Measurements from ENCODE around the gene MCM7. TPM values are rescaled to one million over a fixed set of nuclear protein-coding genes. Genes with fewer than 3 reads are reported as not detected.

MCM7 gene
- polyA plus RNA-seq, 4 donors: 35.8 to 87.8 (median 63.3) TPM

GRCh38 chr7:100088621-100089457, 12.4 kb downstream of the MCM7 start, which contains the start of gene COPS6:
Gene COPS6, plus strand, starts transcription at chr7:100088969. Its CDS starts 22 bp downstream, at chr7:100088991.
- H3K4me1 ChIP-seq (ENCODE audit: control insufficient read depth in 3 of 3, insufficient read depth in 2 of 3, low read depth in 1 of 3, low read length in 2 of 3): peaks cover 0 to 15% (median 0%) of the 10 kb centered on the region in 3 donors
- peaks cover 4 to 33% (median 17%) of the 10 kb centered on the region in 3 donors for H3K36me3 ChIP-seq (ENCODE audit: control insufficient read depth in 3 of 3, insufficient read depth in 2 of 3, low read depth in 1 of 3, low read length in 3 of 3)
- peak within 1 kb of the TSS; percentile 47 to 99 (median 91) for H3K4me3 ChIP-seq (ENCODE audit: low read depth in 1 of 3, low read length in 3 of 3)
- H3K27me3 ChIP-seq (ENCODE audit: control insufficient read depth in 3 of 3, insufficient read depth in 3 of 3, low read length in 3 of 3): no peaks in the 10 kb centered on the region
- peak within 1 kb of the TSS; percentile 67 to 89 (median 74) for H3K27ac ChIP-seq (ENCODE audit: low read depth in 1 of 3, low read length in 2 of 3)
- FAIRE-seq (no peak), DNase-seq (peak; percentile 78 to 94)
- no peaks in the 10 kb centered on the region for H3K9me3 ChIP-seq (ENCODE audit: control insufficient read depth in 2 of 2, insufficient read depth in 1 of 2, low read depth in 1 of 2, low read length in 1 of 2)
- WGBS, 3 donors: 0% methylated on average over 49 to 68 of the region's 68 CpGs

GRCh38 chr7:100088095-100088620, 13.0 kb downstream of the MCM7 start:
- WGBS, 3 donors: 71 to 78% (median 74%) methylated on average over 11 of the region's 11 CpGs
- H3K4me3 ChIP-seq (ENCODE audit: low read depth in 1 of 3, low read length in 3 of 3): peak overlapping the region; percentile 47 to 99 (median 91)
- H3K27ac ChIP-seq (ENCODE audit: low read depth in 1 of 3, low read length in 2 of 3): peak overlapping the region; percentile 67 to 89 (median 74)
- FAIRE-seq: no peak
- peaks cover 4 to 27% (median 12%) of the 10 kb centered on the region in 3 donors for H3K36me3 ChIP-seq (ENCODE audit: control insufficient read depth in 3 of 3, insufficient read depth in 2 of 3, low read depth in 1 of 3, low read length in 3 of 3)
- no peaks in the 10 kb centered on the region for H3K27me3 ChIP-seq (ENCODE audit: control insufficient read depth in 3 of 3, insufficient read depth in 3 of 3, low read length in 3 of 3)
- no peaks in the 10 kb centered on the region for H3K9me3 ChIP-seq (ENCODE audit: control insufficient read depth in 2 of 2, insufficient read depth in 1 of 2, low read depth in 1 of 2, low read length in 1 of 2)
- peaks cover 0 to 15% (median 0%) of the 10 kb centered on the region in 3 donors for H3K4me1 ChIP-seq (ENCODE audit: control insufficient read depth in 3 of 3, insufficient read depth in 2 of 3, low read depth in 1 of 3, low read length in 2 of 3)
- no peak for DNase-seq

GRCh38 chr7:100087055-100087750, 14.0 kb downstream of the MCM7 start:
- peaks cover 0 to 18% (median 0%) of the 10 kb centered on the region in 3 donors for H3K4me1 ChIP-seq (ENCODE audit: control insufficient read depth in 3 of 3, insufficient read depth in 2 of 3, low read depth in 1 of 3, low read length in 2 of 3)
- no peak for DNase-seq
- H3K4me3 ChIP-seq (ENCODE audit: low read depth in 1 of 3, low read length in 3 of 3): no peak overlapping the region
- 78 to 89% (median 87%) methylated on average over 10 of the region's 10 CpGs for WGBS, 3 donors
- peaks cover 4 to 17% (median 4%) of the 10 kb centered on the region in 3 donors for H3K36me3 ChIP-seq (ENCODE audit: control insufficient read depth in 3 of 3, insufficient read depth in 2 of 3, low read depth in 1 of 3, low read length in 3 of 3)
- H3K27ac ChIP-seq (ENCODE audit: low read depth in 1 of 3, low read length in 2 of 3): peak overlapping the region in 2 of 3 donors; percentile 49 to 89
- H3K9me3 ChIP-seq (ENCODE audit: control insufficient read depth in 2 of 2, insufficient read depth in 1 of 2, low read depth in 1 of 2, low read length in 1 of 2): no peaks in the 10 kb centered on the region
- FAIRE-seq: no peak
- no peaks in the 10 kb centered on the region for H3K27me3 ChIP-seq (ENCODE audit: control insufficient read depth in 3 of 3, insufficient read depth in 3 of 3, low read length in 3 of 3)

GRCh38 chr7:100085515-100085914, 15.7 kb downstream of the MCM7 start:
- Histone ChIP-seq H3K27me3 (ENCODE audit: control insufficient read depth in 3 of 3, insufficient read depth in 3 of 3, low read length in 3 of 3) (no peaks in the 10 kb centered on the region), H3K4me3 (ENCODE audit: low read depth in 1 of 3, low read length in 3 of 3) (no peak overlapping the region), H3K36me3 (ENCODE audit: control insufficient read depth in 3 of 3, insufficient read depth in 2 of 3, low read depth in 1 of 3, low read length in 3 of 3) (peaks cover 0 to 6% (median 0%) of the 10 kb centered on the region in 3 donors), H3K4me1 (ENCODE audit: control insufficient read depth in 3 of 3, insufficient read depth in 2 of 3, low read depth in 1 of 3, low read length in 2 of 3) (peaks cover 0 to 23% (median 0%) of the 10 kb centered on the region in 3 donors), H3K9me3 (ENCODE audit: control insufficient read depth in 2 of 2, insufficient read depth in 1 of 2, low read depth in 1 of 2, low read length in 1 of 2) (no peaks in the 10 kb centered on the region), H3K27ac (ENCODE audit: low read depth in 1 of 3, low read length in 2 of 3) (no peak overlapping the region)
- no peak for FAIRE-seq
- WGBS, 3 donors: 50 to 65% (median 64%) methylated on average over 3 of the region's 3 CpGs
- DNase-seq: no peak

- Histone ChIP-seq H3K27ac (ENCODE audit: low read depth in 1 of 3, low read length in 2 of 3) (peak overlapping the region in 1 of 3 donors; percentile 83), H3K36me3 (ENCODE audit: control insufficient read depth in 3 of 3, insufficient read depth in 2 of 3, low read depth in 1 of 3, low read length in 3 of 3) (peaks cover 0 to 20% (median 0%) of the 10 kb centered on the region in 3 donors), H3K27me3 (ENCODE audit: control insufficient read depth in 3 of 3, insufficient read depth in 3 of 3, low read length in 3 of 3) (no peaks in the 10 kb centered on the region), H3K4me3 (ENCODE audit: low read depth in 1 of 3, low read length in 3 of 3) (no peak overlapping the region), H3K4me1 (ENCODE audit: control insufficient read depth in 3 of 3, insufficient read depth in 2 of 3, low read depth in 1 of 3, low read length in 2 of 3) (peaks cover 0 to 33% (median 2%) of the 10 kb centered on the region in 3 donors), H3K9me3 (ENCODE audit: control insufficient read depth in 2 of 2, insufficient read depth in 1 of 2, low read depth in 1 of 2, low read length in 1 of 2) (no peaks in the 10 kb centered on the region)
- DNase-seq (no peak), FAIRE-seq (no peak)
- 52 to 63% (median 60%) methylated on average over 4 of the region's 4 CpGs for WGBS, 3 donors
These were observed 18.2 kb downstream of the MCM7 start for GRCh38 chr7:100082978-100083377.

- H3K4me1 ChIP-seq (ENCODE audit: control insufficient read depth in 3 of 3, insufficient read depth in 2 of 3, low read depth in 1 of 3, low read length in 2 of 3): peaks cover 0 to 43% (median 2%) of the 10 kb centered on the region in 3 donors
- H3K36me3 ChIP-seq (ENCODE audit: control insufficient read depth in 3 of 3, insufficient read depth in 2 of 3, low read depth in 1 of 3, low read length in 3 of 3): peaks cover 0 to 33% (median 1%) of the 10 kb centered on the region in 3 donors
- 0 to 2% (median 1%) methylated on average over 53 to 55 of the region's 55 CpGs for WGBS, 3 donors
- peak within 1 kb of the TSS; percentile 74 to 95 (median 89) for H3K4me3 ChIP-seq (ENCODE audit: low read depth in 1 of 3, low read length in 3 of 3)
- H3K27ac ChIP-seq (ENCODE audit: low read depth in 1 of 3, low read length in 2 of 3): peak within 1 kb of the TSS; percentile 90 to 92 (median 91)
- no peak for FAIRE-seq
- peak; percentile 99 for DNase-seq
- no peaks in the 10 kb centered on the region for H3K27me3 ChIP-seq (ENCODE audit: control insufficient read depth in 3 of 3, insufficient read depth in 3 of 3, low read length in 3 of 3)
- H3K9me3 ChIP-seq (ENCODE audit: control insufficient read depth in 2 of 2, insufficient read depth in 1 of 2, low read depth in 1 of 2, low read length in 1 of 2): no peaks in the 10 kb centered on the region
These were observed 19.6 kb downstream of the MCM7 start, which contains the start of gene ZNF3 for GRCh38 chr7:100081535-100082102. Gene ZNF3, minus strand, starts transcription at chr7:100081723. Its CDS starts 4,366 bp downstream, at chr7:100077357.

GRCh38 chr7:100080907-100081534, 20.2 kb downstream of the MCM7 start:
- DNase-seq (peak; percentile 43 to 71), FAIRE-seq (no peak)
- Histone ChIP-seq H3K27ac (ENCODE audit: low read depth in 1 of 3, low read length in 2 of 3) (peak overlapping the region; percentile 90 to 92 (median 91)), H3K4me3 (ENCODE audit: low read depth in 1 of 3, low read length in 3 of 3) (peak overlapping the region; percentile 74 to 95 (median 89)), H3K9me3 (ENCODE audit: control insufficient read depth in 2 of 2, insufficient read depth in 1 of 2, low read depth in 1 of 2, low read length in 1 of 2) (no peaks in the 10 kb centered on the region), H3K27me3 (ENCODE audit: control insufficient read depth in 3 of 3, insufficient read depth in 3 of 3, low read length in 3 of 3) (no peaks in the 10 kb centered on the region), H3K36me3 (ENCODE audit: control insufficient read depth in 3 of 3, insufficient read depth in 2 of 3, low read depth in 1 of 3, low read length in 3 of 3) (peaks cover 0 to 39% (median 3%) of the 10 kb centered on the region in 3 donors), H3K4me1 (ENCODE audit: control insufficient read depth in 3 of 3, insufficient read depth in 2 of 3, low read depth in 1 of 3, low read length in 2 of 3) (peaks cover 0 to 46% (median 2%) of the 10 kb centered on the region in 3 donors)
- 1 to 2% (median 1%) methylated on average over 33 to 34 of the region's 34 CpGs for WGBS, 3 donors

Data from small intestine (tissue), 7 donors.